ENCODE data around the gene CLDN14. TPM values are rescaled to one million over a fixed set of nuclear protein-coding genes. Genes with fewer than 3 reads are reported as not detected.

The CLDN14 gene
- polyA plus RNA-seq, 3 donors = not detected

- no peak overlapping the region for H3K27ac ChIP-seq (ENCODE audit: low read depth in 1 of 2, low read length in 2 of 2)
- intact Hi-C loops (cut with micrococcal nuclease) = loop anchor here in 1 of 2 donors (5.0 to 10.0 kb wide), 2 partner anchors 35 to 82 kb away; no protein-coding TSS in a partner anchor
- no peaks in the 10 kb centered on the region for H4K20me1 ChIP-seq (ENCODE audit: insufficient read depth, low read length)
- no peaks in the 10 kb centered on the region for H3K79me2 ChIP-seq (ENCODE audit: insufficient read depth, low read length)
- H3K4me1 ChIP-seq (ENCODE audit: control insufficient read depth in 1 of 2, insufficient read depth in 2 of 2, low read length in 2 of 2) = no peaks in the 10 kb centered on the region
- Mint-ChIP-seq H3K27me3 (ENCODE audit: low read depth in 3 of 3) (peaks cover 0 to 4% (median 3%) of the 10 kb centered on the region in 3 donors), H3K9me3 (no peaks in the 10 kb centered on the region), H3K4me3 (no peak overlapping the region), H3K27ac (peak overlapping the region in 1 of 7 donors; percentile 50), H3K4me1 (peaks cover 8% of the 10 kb centered on the region), H3K36me3 (peaks cover 2 to 5% of the 10 kb centered on the region in 2 donors)
- H2AFZ ChIP-seq (ENCODE audit: insufficient read depth, low read depth, low read length, poor library complexity, severe bottlenecking) = no peak overlapping the region
- H3K36me3 ChIP-seq (replicated peaks in 1 of 2; ENCODE audit: control insufficient read depth in 1 of 2, insufficient read depth in 2 of 2, low read length in 2 of 2) = peaks cover 0 to 2% of the 10 kb centered on the region in 2 donors
- WGBS (ENCODE audit: insufficient coverage) = 72% methylated on average over 22 of the region's 28 CpGs
- no peak overlapping the region for H3K4me3 ChIP-seq (replicated peaks in 1 of 3; ENCODE audit: low read depth in 2 of 3, low read length in 3 of 3)
- H3K9ac ChIP-seq (ENCODE audit: insufficient read depth, low read length, poor library complexity, severe bottlenecking) = no peak overlapping the region
- peak; percentile 41 to 70 (median 49) for DNase-seq
- no peaks in the 10 kb centered on the region for H3K27me3 ChIP-seq (ENCODE audit: control insufficient read depth in 2 of 2, insufficient read depth in 2 of 2, low read length in 2 of 2)
- peak; percentile 82 for TF ChIP-seq CTCF (IDR thresholded peaks at IDR 0.05)
- no peaks in the 10 kb centered on the region for H3K9me3 ChIP-seq (replicated peaks in 1 of 2; ENCODE audit: control insufficient read depth in 1 of 2, insufficient read depth in 1 of 2, low read length in 2 of 2)
- H3K4me2 ChIP-seq (replicated peaks; ENCODE audit: extremely low read depth, low read length, poor library complexity, severe bottlenecking) = no peak overlapping the region
These were observed 57.4 kb downstream of the CLDN14 start for GRCh38 chr21:36422279-36423098.

- H3K27me3 ChIP-seq (ENCODE audit: control insufficient read depth in 2 of 2, insufficient read depth in 2 of 2, low read length in 2 of 2) = no peaks in the 10 kb centered on the region
- no peak for TF ChIP-seq CTCF (IDR thresholded peaks at IDR 0.05)
- no peak overlapping the region for H3K9ac ChIP-seq (ENCODE audit: insufficient read depth, low read length, poor library complexity, severe bottlenecking)
- no peak overlapping the region for H3K4me3 Mint-ChIP-seq
- no peaks in the 10 kb centered on the region for H3K9me3 ChIP-seq (replicated peaks in 1 of 2; ENCODE audit: control insufficient read depth in 1 of 2, insufficient read depth in 1 of 2, low read length in 2 of 2)
- no peak overlapping the region for H3K27ac ChIP-seq (ENCODE audit: low read depth in 1 of 2, low read length in 2 of 2)
- H3K4me1 Mint-ChIP-seq = peaks cover 8% of the 10 kb centered on the region
- H2AFZ ChIP-seq (ENCODE audit: insufficient read depth, low read depth, low read length, poor library complexity, severe bottlenecking) = no peak overlapping the region
- DNase-seq = no peak
- no peaks in the 10 kb centered on the region for H4K20me1 ChIP-seq (ENCODE audit: insufficient read depth, low read length)
- WGBS (ENCODE audit: insufficient coverage) = 93% methylated on average over 18 of the region's 18 CpGs
- no peaks in the 10 kb centered on the region for H3K4me1 ChIP-seq (ENCODE audit: control insufficient read depth in 1 of 2, insufficient read depth in 2 of 2, low read length in 2 of 2)
- H3K4me2 ChIP-seq (replicated peaks; ENCODE audit: extremely low read depth, low read length, poor library complexity, severe bottlenecking) = no peak overlapping the region
- no peak overlapping the region for H3K4me3 ChIP-seq (replicated peaks in 1 of 3; ENCODE audit: low read depth in 2 of 3, low read length in 3 of 3)
- H3K36me3 ChIP-seq (replicated peaks in 1 of 2; ENCODE audit: control insufficient read depth in 1 of 2, insufficient read depth in 2 of 2, low read length in 2 of 2) = peaks cover 2 to 11% of the 10 kb centered on the region in 2 donors
- peaks cover 6 to 19% of the 10 kb centered on the region in 2 donors for H3K36me3 Mint-ChIP-seq
- H3K79me2 ChIP-seq (ENCODE audit: insufficient read depth, low read length) = no peaks in the 10 kb centered on the region
- peaks cover 0 to 4% (median 0%) of the 10 kb centered on the region in 3 donors for H3K27me3 Mint-ChIP-seq (ENCODE audit: low read depth in 3 of 3)
- intact Hi-C loops (cut with micrococcal nuclease) = loop anchor here in 1 of 2 donors (2.0 to 10.0 kb wide), 3 partner anchors 37 to 506 kb away; no protein-coding TSS in a partner anchor
- H3K9me3 Mint-ChIP-seq = no peaks in the 10 kb centered on the region
- H3K27ac Mint-ChIP-seq = peak overlapping the region in 3 of 7 donors; percentile 39 to 73 (median 49)
These were observed 59.2 kb downstream of the CLDN14 start for GRCh38 chr21:36420571-36421339.
